Measurements from ENCODE around the gene ZBTB17.
"Not testable (repeated sequence)": the region's sequence is repeated elsewhere in the genome, so short reads cannot be mapped to it uniquely, and the experiment has no call there.

ZBTB17 gene

GRCh38 chr1:15900662-15901279 lies 75.1 kb downstream of the ZBTB17 start:
- DNase-seq (ENCODE audit: low read depth in 2 of 3, low spot score in 1 of 3), result no peak

GRCh38 chr1:15899266-15899665 lies 76.6 kb downstream of the ZBTB17 start:
- no peak for DNase-seq (ENCODE audit: low read depth in 2 of 3, low spot score in 1 of 3)

- not testable (repeated sequence) for DNase-seq (ENCODE audit: low read depth in 2 of 3, low spot score in 1 of 3)
These were observed 78.9 kb downstream of the ZBTB17 start for GRCh38 chr1:15896841-15897610.

GRCh38 chr1:15895233-15895632 lies 80.7 kb downstream of the ZBTB17 start:
- DNase-seq (ENCODE audit: low read depth in 2 of 3, low spot score in 1 of 3), result no peak

- not testable (repeated sequence) for DNase-seq (ENCODE audit: low read depth in 2 of 3, low spot score in 1 of 3)
These were observed 82.9 kb downstream of the ZBTB17 start for GRCh38 chr1:15892857-15893599.

Measured in stimulated activated CD4-positive, alpha-beta T cell treated with anti-CD3 and anti-CD28 coated beads, Interleukin-12 subunit alpha, Interleukin-12 subunit beta, amount 100 ng/mL, for 48 hours (primary cell).